ENCODE results near the gene VAV1. TPM values are rescaled to one million over a fixed set of nuclear protein-coding genes. Genes with fewer than 3 reads are reported as not detected.

VAV1 gene
- total and polyA plus RNA-seq, 9 donors, result 0.71 to 5.0 (median 2.0) TPM

DNA sequence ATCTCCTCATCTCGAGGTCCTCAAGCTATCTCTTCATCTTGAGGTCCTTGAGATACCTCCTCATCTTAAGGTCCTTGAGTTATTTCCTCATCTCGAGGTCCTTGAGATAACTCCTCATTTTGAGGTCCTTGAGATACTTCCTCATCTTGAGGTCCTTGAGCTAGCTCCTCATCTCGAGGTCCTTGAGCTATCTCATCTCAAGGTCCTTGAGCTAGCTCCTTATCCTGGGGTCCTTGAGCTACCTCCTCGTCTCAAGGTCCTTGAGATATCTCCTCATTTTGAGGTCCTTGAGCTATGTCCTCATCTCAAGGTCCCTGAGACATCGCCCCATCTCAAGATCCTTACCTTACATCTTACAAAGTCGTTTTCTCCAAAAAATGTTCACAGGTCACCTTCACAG is 18.7 kb downstream of the VAV1 start:
- H3K4me1 ChIP-seq (ENCODE audit: insufficient read depth), result no peaks in the 10 kb centered on the region
- H3K4me3 ChIP-seq, result no peak overlapping the region
- intact Hi-C loops (cut with DNase I), result no loop called here
- TF ChIP-seq POLR2A (IDR thresholded peaks at IDR 0.05) (no peak), EP300 (IDR thresholded peaks at IDR 0.05) (no peak)
- TF ChIP-seq, protein P1, sequence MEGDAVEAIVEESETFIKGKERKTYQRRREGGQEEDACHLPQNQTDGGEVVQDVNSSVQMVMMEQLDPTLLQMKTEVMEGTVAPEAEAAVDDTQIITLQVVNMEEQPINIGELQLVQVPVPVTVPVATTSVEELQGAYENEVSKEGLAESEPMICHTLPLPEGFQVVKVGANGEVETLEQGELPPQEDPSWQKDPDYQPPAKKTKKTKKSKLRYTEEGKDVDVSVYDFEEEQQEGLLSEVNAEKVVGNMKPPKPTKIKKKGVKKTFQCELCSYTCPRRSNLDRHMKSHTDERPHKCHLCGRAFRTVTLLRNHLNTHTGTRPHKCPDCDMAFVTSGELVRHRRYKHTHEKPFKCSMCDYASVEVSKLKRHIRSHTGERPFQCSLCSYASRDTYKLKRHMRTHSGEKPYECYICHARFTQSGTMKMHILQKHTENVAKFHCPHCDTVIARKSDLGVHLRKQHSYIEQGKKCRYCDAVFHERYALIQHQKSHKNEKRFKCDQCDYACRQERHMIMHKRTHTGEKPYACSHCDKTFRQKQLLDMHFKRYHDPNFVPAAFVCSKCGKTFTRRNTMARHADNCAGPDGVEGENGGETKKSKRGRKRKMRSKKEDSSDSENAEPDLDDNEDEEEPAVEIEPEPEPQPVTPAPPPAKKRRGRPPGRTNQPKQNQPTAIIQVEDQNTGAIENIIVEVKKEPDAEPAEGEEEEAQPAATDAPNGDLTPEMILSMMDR (IDR thresholded peaks at IDR 0.05), result no peak
- peaks cover 0 to 8% of the 10 kb centered on the region in 2 donors for H3K9me3 ChIP-seq
- 56 to 64% (median 62%) methylated on average over 6 of the region's 6 CpGs for WGBS, 3 donors
- H3K27ac ChIP-seq, result no peak overlapping the region
- DNase-seq, result no peak
- H3K36me3 ChIP-seq, result no peaks in the 10 kb centered on the region
- H3K27me3 ChIP-seq, result no peaks in the 10 kb centered on the region

DNA sequence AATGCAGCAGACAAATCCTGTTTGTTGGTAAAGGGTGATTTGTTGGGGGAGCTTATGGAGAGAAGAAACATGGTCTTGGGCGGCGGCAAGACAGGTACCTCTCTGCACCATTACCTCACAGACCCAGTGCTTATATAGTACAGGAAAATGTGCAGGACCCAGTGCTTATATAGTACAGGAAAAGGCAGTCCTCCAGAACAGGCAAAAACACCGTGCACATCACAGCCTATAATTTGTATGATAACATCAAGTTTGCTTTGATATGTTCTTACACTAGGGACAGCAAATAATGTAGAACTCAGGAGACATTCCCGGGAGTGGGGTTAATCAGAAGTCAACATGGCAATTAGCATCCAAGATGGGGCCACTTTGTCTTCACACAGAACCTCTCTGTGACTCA is 20.9 kb downstream of the VAV1 start:
- WGBS, 3 donors, result 70 to 84% (median 76%) methylated on average over 4 of the region's 4 CpGs
- H3K27me3 ChIP-seq, result no peaks in the 10 kb centered on the region
- no peak overlapping the region for H3K4me3 ChIP-seq
- no peak overlapping the region for H3K27ac ChIP-seq
- intact Hi-C loops (cut with DNase I), result no loop called here
- no peaks in the 10 kb centered on the region for H3K36me3 ChIP-seq
- H3K9me3 ChIP-seq, result peaks cover 0 to 8% of the 10 kb centered on the region in 2 donors
- TF ChIP-seq EP300 (IDR thresholded peaks at IDR 0.05), result no peak
- TF ChIP-seq POLR2A (IDR thresholded peaks at IDR 0.05), result no peak
- TF ChIP-seq, protein P1 (IDR thresholded peaks at IDR 0.05), result no peak
- H3K4me1 ChIP-seq (ENCODE audit: insufficient read depth), result no peaks in the 10 kb centered on the region
- DNase-seq, result no peak

DNA sequence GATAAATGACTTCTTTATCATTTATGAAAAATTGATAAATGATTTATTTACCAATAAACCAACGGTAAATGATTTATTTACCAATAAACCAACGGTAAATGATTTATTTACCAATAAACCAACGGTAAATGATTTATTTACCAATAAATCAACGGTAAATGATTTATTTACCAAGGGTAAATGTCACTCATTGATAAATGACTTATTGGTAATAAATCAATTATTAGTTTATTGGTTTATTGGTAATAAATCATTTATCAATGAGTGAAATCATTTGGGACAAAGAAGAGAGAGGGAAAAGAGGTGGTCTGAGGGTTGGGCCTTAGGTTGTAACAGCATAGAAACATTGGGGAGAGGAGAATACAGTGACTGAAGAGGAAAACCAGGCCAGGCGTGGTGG is 21.5 kb downstream of the VAV1 start:
- Histone ChIP-seq H3K36me3 (no peaks in the 10 kb centered on the region), H3K27ac (no peak overlapping the region), H3K4me1 (ENCODE audit: insufficient read depth) (no peaks in the 10 kb centered on the region), H3K27me3 (no peaks in the 10 kb centered on the region), H3K4me3 (no peak overlapping the region), H3K9me3 (peaks cover 0 to 8% of the 10 kb centered on the region in 2 donors)
- TF ChIP-seq EP300 (IDR thresholded peaks at IDR 0.05) (no peak), POLR2A (IDR thresholded peaks at IDR 0.05) (no peak)
- TF ChIP-seq, protein P1 (IDR thresholded peaks at IDR 0.05), result no peak
- DNase-seq, result no peak
- 84 to 86% (median 86%) methylated on average over 5 of the region's 5 CpGs for WGBS, 3 donors
- intact Hi-C loops (cut with DNase I), result no loop called here

DNA sequence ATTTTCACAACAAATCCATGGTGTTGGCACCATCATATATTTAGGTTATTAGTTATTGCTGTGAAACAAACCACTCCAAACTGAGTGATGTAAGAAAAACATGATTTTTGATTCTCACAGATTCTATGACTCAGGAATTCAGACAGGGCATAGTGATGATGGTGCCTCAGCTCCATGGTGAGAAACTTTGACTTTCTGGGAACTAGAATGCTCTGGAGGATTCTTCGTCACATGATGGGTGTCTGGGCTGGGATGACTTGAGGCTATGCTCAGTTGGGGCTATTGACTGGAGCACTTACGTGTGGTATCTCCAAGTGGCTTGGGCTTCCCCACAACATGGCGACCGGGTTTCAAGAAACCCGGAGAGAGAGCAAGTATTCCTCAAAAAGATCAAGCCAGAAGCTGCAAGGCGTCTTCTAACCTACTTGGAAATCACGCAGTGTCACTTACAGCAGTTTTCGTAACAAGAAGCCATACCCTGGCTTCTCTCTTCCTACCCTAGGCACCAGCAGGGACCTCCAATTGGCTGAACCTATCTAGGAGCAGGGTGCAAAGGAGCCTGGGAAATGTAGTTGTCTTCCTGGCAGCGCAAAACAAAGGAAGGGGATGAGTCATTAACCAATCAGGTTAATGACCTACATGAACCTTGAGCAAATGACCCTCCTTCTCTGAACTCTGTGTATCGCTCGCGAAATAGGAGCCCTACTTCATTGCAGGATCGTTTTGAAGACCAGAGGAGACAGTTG is 22.4 kb downstream of the VAV1 start:
- intact Hi-C loops (cut with DNase I), result no loop called here
- H3K4me3 ChIP-seq, result no peak overlapping the region
- peaks cover 0 to 8% of the 10 kb centered on the region in 2 donors for H3K9me3 ChIP-seq
- H3K27me3 ChIP-seq, result no peaks in the 10 kb centered on the region
- DNase-seq, result no peak
- no peaks in the 10 kb centered on the region for H3K4me1 ChIP-seq (ENCODE audit: insufficient read depth)
- WGBS, 3 donors, result 64 to 80% (median 74%) methylated on average over 13 of the region's 13 CpGs
- TF ChIP-seq, protein P1 (IDR thresholded peaks at IDR 0.05), result no peak
- TF ChIP-seq POLR2A (IDR thresholded peaks at IDR 0.05), result no peak
- TF ChIP-seq EP300 (IDR thresholded peaks at IDR 0.05), result no peak
- H3K36me3 ChIP-seq, result no peaks in the 10 kb centered on the region
- no peak overlapping the region for H3K27ac ChIP-seq

Data from ovary (tissue), 9 donors.